ACHN (cell line): ENCODE measurements around the gene ASCC2.
A peak's percentile ranks its signal among the peaks of the same experiment; 100 is the strongest.
"Not testable (repeated sequence)": the region's sequence is repeated elsewhere in the genome, so short reads cannot be mapped to it uniquely, and the experiment has no call there.

ENCODE experiments used
- DNase-seq: peaks from one replicate; pipeline ENCODE4 v3.0.0-alpha.2; 2015
- in situ Hi-C: cut with HindIII; loops from 2 replicates; pipeline ENCODE4 v1.10.0; 2017; ENCODE audit warnings: low sequenced_read_pairs, low pct_ligation_motif_present, low pct_unique_long_range_greater_than_20kb

The ASCC2 gene

GRCh38 chr22:29861672-29862297 is 23.7 kb upstream of the ASCC2 start:
- in situ Hi-C loops, result no loop called here
- no peak for DNase-seq

DNA sequence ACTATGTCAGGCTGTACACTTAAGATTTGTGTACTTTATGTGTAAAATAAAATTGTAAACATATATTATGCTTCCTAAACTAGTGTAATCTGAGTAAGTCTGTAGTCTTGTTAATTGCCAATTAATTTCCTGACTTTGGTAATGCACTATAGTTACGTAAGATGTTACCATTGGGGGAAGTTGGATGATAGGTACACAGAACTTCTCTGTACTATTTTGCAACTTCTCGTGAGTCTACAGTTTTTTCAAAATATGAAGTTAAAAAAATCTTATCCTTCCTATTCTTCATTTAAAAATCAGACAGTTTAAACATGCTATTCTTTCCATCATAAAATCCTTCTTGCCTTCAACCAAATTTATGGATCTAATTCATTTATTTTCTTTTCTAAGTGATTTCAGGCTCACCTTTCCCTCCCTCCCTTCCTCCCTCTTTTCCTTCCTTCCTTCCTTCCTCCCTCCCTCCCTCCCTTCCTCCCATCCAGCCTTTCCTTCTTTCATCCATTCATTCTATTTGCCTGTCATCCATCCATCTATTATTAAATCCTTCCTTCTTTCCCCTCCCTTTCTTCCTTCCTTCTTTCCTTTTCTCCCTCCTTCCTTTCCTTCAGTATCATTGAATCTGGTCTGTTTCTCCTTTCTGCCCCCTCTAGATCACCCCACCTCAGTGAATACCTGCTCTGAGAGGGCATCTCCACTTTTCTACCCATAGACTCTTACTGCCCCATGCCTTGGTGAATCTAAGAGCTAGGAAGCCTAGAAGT is 22.1 kb upstream of the ASCC2 start:
- DNase-seq, result no peak
- in situ Hi-C loops, result no loop called here

DNA sequence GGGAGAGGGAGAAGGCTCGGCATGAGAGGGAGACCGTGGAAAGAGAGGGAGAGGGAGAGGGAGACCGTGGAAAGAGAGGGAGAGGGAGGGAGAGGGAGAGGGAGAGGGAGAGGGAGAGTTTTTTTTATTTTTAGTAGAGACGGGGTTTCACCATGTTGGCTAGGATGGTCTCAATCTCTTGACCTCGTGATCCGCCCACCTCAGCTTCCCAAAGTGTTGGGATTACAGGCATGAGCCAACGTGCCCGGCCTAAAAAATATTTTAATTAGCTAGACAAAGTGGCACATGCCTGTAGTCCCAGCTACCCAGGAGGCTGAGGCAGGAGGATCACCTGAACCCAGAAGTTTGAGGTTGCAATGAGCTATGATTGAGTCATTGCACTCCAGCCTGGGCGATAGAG is 21.0 kb upstream of the ASCC2 start:
- DNase-seq, in situ Hi-C loops: not testable (repeated sequence)

DNA sequence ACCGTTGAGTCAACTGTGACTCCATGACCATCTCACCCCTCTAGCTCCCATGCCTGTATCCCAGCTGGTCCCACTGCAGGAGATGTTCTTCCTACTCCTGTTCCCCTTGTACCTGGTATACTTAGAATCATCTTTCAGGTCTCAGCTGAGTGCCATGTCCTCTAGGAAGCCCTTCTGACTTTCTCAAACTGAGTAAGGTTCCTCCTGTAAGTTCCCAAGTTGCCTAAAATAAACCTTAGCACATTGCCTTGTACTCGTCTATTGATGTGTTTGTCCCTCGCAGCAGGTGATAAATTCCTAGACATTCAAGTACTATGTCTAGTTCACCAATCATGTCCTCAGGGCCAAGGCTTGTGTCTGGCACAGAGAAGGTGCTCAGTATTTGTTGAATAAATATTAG is 18.4 kb upstream of the ASCC2 start:
- DNase-seq, result no peak
- in situ Hi-C loops, result no loop called here

DNA sequence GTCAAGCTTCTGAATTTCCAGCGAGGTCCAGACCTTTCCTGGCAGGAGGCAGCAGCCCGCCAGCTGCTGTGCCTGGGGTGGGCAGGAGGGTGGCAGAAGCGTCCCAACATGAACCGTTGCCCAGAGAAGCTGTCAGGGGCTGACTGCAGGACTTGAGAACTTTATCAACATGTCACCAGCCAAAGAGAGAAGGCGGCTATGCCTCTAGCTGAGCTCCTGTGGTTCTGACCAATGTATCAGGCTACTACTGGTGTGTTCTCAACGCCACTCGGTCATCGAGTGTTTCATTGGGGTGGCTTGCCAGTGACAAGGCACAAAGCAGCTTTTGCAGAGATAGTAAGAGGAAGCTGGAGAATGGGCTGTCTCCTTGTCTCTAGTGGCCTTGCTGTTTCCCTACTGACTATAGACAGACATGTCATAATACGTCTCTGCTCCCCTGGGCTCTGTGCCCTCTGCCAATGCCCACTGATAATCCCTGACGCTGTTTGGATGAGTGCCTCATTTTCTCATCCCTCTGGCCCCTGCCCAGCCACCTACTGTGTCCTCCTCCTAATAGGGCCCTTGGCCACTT is 17.6 kb upstream of the ASCC2 start:
- in situ Hi-C loops, result no loop called here
- no peak for DNase-seq

GRCh38 chr22:29854432-29854831 is 16.4 kb upstream of the ASCC2 start:
- in situ Hi-C loops, result no loop called here
- DNase-seq, result no peak

- DNase-seq, result no peak
- in situ Hi-C loops, result no loop called here
These were observed 10.0 kb upstream of the ASCC2 start for GRCh38 chr22:29848111-29848510.

DNA sequence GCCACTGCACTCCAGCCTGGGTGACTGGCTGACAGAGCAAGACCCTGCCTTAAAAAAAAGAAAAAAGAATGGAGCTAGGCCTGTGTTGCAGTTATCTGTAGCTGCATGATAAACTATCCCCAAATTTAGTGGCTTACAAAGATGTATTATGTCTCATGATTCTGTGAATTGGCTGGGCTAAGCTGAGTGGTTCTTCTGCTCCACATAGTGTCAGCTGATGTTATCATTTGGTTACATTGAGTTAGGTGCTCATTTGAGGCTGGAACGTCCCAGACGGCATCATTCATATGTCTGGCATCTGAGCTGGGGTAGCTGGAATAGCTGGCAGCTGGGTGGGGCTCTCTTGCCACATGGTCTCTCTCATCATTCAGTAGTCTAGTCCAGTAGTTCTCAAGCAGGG is 8.2 kb upstream of the ASCC2 start:
- in situ Hi-C loops, result no loop called here
- DNase-seq, result no peak

- DNase-seq, result peak; percentile 62
- in situ Hi-C loops, result no loop called here
These were observed 4.7 kb upstream of the ASCC2 start for GRCh38 chr22:29842740-29843139.

DNA sequence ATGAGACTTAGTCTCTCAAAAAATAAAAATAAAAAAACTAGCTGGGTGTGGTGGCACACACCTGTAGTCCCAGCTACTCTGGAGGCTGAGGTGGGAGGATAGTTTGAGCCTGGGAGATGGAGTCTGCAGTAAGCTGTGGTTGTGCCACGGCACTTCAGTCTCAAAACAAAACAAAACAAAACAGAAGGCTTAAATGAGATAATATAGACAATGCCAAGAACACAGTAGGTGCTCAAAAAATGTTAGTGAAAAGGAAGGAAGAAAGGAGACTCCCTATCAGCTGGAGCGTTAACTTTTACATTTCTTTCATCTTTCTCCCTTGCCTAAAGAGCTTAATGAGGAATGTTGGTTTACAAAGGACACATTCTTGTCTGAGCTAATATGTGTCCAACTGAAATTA is 4.1 kb upstream of the ASCC2 start:
- no peak for DNase-seq
- in situ Hi-C loops, result no loop called here

DNA sequence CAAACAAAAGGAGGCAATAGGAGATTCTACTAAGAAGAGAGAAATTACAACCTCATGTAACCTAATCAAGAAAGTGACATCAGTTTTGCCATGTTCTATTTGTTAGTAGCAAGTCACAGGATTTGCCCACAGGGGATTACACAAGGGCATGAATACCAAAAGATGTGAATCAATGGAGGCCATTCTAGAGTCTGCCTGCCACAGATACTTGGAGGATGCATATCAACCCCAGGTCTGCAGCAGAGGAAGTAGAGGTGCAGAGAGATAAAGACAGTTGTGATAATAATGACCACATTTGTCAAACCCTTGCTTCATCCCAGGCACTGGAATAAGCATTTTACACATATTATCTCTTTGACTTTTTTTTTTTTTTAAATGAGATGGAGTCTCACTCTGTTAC is 2.4 kb upstream of the ASCC2 start:
- in situ Hi-C loops, result no loop called here
- DNase-seq, result no peak

DNA sequence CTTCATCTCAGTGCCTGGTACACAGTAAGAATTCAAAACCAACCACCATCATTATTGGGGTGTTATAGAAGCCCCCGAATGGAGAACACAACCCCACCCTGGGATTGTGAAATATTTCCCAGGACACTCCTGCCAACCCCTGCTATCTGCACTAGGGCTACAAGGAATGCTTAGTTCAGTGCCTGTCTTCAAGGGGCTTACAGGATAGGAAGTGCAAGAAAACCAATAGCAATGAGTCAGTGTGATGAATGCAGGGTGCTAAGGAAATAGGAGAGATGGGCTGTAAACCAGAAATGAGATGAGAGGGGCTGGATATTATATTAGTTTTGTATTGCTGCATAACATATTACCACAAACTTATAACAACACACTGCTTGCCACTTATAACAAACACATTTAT is 965 bp upstream of the ASCC2 start:
- in situ Hi-C loops, result no loop called here
- DNase-seq, result no peak

DNA sequence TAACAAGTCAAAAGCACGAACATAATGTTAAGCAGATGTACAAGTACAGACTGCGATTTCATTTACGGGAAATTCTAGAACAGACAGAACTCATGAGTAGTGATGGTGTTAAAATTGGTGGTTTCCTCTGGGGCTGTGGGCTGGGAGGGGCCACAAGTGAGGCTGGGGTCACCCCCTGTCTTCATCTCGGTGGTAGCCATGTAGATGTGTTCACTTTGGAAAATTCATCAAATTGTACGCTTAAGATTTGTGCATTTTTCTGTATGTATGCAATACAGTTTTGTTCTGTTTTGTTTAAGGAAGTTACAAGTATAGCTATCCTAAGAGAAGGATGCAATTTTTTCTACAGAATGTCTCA is 504 bp upstream of the ASCC2 start:
- in situ Hi-C loops, result no loop called here
- DNase-seq, result no peak

DNA sequence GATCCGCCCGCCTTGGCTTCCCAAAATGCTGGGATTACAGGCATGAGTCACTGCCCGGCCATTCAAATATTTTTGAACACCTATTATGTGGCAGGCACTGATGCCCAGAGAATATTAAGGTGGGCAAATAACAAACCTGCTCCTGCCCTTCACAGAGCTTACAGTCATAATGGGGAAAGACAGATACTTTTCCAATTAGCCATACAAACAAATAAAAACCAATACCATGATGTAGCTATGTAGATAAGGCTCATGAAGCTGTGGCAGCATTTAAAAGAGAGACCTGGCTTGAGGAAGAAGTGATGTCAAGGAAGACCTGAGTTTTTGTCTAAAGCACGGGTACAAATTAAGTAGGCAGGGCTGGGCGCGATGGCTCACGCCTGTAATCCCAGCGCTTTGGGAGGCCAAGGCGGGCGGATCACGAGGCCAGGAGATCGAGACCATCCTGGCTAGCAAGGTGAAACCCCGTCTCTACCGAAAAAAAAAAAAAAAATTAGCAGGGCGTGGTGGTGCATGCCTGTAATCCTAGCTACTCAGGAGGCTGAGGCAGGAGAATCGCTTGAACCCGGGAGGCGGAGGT is 1.2 kb downstream of the ASCC2 start:
- in situ Hi-C loops, DNase-seq: not testable (repeated sequence)

DNA sequence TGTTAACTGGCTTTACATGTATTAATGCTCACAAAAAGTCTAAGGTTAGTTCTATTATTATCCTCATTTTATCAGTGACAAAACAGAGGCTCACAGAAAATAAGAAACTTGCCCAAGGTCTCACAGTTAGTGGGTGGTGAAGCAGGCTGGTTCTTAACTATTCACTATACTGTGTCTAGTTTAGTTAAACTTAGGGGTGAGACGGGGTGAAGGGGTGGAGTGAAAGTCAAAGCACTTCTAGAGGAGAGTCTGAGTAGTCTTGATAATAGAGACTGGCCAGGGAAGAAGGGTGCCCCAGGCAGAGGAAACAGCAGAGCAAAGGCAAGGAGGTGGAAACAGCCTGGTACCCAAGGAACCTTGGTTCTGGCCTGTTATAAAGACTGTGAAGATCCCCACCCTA is 4.0 kb downstream of the ASCC2 start:
- DNase-seq, result no peak
- in situ Hi-C loops, result no loop called here

DNA sequence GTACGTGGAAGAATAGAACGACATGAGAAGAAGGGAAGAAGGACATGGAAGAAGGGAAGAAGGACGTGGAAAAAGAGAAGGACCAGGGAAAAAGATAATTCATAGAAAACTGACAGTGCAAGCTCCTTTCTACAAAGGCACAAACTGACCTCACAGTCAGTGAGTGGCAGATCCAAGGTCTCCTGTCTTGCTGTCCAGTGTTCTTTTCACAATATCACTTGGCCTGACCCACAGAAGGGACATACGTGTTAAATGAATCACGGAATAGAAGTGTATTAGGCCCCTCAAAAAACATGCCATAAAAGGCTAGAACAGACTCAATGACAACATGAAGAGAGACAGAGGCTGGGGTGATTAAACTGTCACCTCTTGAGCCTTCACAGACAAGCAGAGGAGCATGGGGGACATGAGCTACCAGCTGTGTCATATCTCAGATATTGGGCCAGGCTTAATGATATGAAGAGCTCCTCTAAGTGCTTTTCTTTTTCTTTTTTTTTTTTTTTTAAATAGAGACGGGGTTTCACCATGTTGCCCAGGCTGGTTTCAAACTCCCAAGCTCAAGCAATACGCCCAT is 4.6 kb downstream of the ASCC2 start:
- in situ Hi-C loops, result no loop called here
- DNase-seq, result no peak

DNA sequence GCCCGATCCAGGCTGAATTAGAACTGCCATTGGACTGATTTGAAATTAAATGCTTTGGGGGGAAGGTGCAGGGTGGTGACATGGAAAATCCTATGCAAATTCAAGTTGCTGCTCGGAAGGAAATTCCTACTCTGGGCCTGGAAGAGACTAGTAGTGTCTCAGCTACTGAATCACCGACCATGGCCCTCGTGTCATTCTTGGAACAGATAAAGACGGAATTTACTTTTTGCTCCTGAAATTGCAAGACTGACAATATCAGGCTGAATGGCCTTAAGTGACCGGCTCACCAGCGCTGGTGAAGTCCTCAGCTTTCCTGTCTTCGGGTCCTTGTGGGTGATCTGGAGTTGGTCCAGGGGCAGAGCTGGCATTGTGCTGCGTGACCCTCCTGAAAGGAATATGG is 6.1 kb downstream of the ASCC2 start:
- DNase-seq, result no peak
- in situ Hi-C loops, result no loop called here

DNA sequence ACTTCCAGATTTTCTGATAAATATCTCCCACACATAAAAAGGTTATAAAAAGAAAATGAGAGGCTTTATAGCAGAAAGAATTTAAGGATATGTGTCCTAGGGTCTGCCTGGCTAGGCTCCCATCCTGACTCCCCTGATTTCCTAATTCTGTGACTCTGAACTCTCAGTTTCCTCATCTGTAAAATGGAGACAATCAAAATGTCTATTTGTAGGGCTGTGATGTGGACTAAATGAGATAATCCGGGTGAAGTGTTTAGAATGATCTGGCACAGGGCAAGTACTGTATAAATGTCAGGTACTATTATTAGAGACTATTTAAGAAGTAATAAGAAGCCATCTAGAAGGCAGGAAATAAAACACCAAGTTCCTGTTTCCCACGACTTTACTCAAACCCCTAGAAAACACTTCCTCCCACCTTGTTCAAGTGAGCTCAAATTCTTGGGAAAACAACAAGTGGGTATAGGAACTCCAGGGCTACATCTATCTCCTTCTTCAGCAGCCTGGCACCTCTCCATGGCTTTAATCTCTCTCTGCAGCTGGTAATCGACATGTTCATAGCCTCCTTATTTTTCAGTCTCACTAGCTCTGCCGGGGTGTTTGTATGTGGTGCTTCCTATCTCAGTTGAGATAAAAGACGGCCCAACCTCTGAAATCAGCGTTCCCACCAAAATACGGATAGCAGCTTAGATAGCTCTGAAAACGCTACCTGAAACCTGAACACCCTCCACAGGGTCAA is 6.7 kb downstream of the ASCC2 start:
- DNase-seq, result no peak
- in situ Hi-C loops, result no loop called here

DNA sequence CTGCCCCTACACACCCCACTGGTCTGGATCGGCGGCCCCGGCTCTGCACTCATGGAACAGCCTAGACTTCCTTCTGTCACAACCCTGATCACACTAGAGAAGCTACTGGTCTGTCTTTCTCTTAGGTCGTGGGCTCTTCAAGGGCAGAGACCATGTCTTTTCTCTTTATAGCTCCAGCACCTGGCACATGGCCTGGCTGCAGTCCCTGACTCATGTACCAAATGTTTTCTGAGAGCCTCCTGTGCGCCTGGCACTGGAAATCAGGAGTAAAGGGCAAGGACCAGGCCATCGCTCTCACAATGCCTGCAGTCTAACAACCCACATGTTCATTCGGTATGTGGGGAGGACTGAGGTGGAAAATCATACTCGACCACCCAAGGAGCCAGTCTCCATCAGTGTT is 7.5 kb downstream of the ASCC2 start:
- in situ Hi-C loops, result no loop called here

More for the DNA sequence above, 7.5 kb downstream of the ASCC2 start:
- DNase-seq, result peak; percentile 33
